Activated naive CD8-positive, alpha-beta T cell treated with anti-CD3 and anti-CD28 coated beads, Interleukin-2, amount 10 ng/mL, durations not matched to agents 7 days and 5 days (primary cell): ENCODE data around the gene SKI. TPM values are rescaled to one million over a fixed set of nuclear protein-coding genes. Genes with fewer than 3 reads are reported as not detected.
"Not testable (repeated sequence)": the region's sequence is repeated elsewhere in the genome, so short reads cannot be mapped to it uniquely, and the experiment has no call there.

ENCODE experiments used
- ATAC-seq: fragments of 150-1000 bp; cut with Tn5 transposase; one replicate; pipeline ENCODE4 v1.10.0; 2021; ENCODE audit warnings: low read depth, moderate library complexity
- POLR2A ChIA-PET: fragments of 350-600 bp; sonication (Branson Sonifier 250); formaldehyde crosslinking; loops from one replicate; lab custom pipeline; 2021; ENCODE audit warnings: antibody characterized with exemption; lab: Charles Lee
- DNase-seq: peaks from one replicate; pipeline ENCODE4 v3.0.0; 2021
- H3K27ac Mint-ChIP-seq: one replicate; pipeline ENCODE4 v1.8.0; 2022; ENCODE audit warnings: mild to moderate bottlenecking, mixed read lengths
- H3K27me3 Mint-ChIP-seq: one replicate; pipeline ENCODE4 v1.8.0; 2022; ENCODE audit warnings: mild to moderate bottlenecking, moderate library complexity, mixed read lengths
- H3K36me3 Mint-ChIP-seq: one replicate; pipeline ENCODE4 v1.8.0; 2021; ENCODE audit warnings: mild to moderate bottlenecking, mixed read lengths
- H3K4me1 Mint-ChIP-seq: one replicate; pipeline ENCODE4 v1.8.0; 2021; ENCODE audit warnings: mixed read lengths
- H3K4me3 Mint-ChIP-seq: one replicate; pipeline ENCODE4 v1.8.0; 2022; ENCODE audit warnings: mild to moderate bottlenecking, moderate library complexity, mixed read lengths
- H3K9me3 Mint-ChIP-seq: one replicate; pipeline ENCODE4 v1.8.0; 2021; ENCODE audit warnings: mixed read lengths
- total RNA-seq, 2 experiments: library from RNA; stranded (reverse); gene quantifications; one replicate each; pipeline ENCODE4 v1.2.3, GENCODE V29; 2021

SKI gene
- total RNA-seq, 2 experiments from 2014 or later, result 59.3 to 71.6 TPM

DNA sequence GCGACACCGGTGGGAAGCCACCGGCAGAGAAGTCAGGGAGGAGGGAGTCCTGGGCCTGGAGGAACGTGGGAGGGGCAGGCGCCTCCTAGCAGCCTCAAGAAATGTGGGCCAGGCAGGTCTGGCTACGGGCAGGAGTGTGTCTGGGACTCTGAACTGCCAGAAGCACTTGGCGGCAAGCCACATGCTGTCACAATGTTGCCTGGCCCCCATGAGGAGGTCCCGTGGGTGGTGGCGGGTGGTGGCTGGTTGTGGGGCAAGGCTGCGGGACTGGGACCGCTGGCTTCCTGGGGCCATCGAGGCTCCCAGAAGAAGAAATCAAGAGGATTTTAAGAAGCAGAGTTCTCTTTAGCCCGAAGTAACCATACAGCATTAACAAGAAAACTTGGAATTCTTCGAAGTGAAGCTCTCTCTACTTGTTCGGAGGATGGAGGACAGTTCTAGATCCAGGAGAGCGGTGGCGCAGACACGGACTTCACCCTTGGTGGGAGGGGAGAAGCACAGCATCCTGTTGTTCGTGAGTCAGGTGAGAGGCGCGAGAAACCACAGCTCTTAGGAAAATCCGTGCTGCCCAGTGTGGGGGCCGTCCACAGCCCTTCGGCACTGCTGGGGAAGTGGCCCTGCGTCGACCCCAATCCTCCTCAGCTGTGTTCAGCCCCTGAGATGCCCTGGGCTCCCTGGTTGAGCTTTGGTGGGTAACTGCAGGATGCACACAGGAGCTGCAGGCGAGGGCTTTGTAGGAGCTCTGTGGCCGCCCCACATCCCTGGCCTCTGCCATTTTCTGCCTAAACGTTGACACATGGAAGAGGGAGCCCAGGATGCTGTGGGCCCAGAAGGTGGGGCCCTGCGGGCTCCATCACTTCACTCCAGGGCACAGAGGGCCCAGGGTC lies 12.4 kb downstream of the SKI start:
- H3K9me3 Mint-ChIP-seq, result no peaks in the 10 kb centered on the region
- H3K4me1 Mint-ChIP-seq, result peaks cover 42% of the 10 kb centered on the region
- peaks cover 17% of the 10 kb centered on the region for H3K36me3 Mint-ChIP-seq
- DNase-seq (no peak), ATAC-seq (no peak)
- POLR2A ChIA-PET, result interaction anchor here (1.1 to 1.4 kb wide), 2 partner anchors 9 to 13 kb away, joined by 4 read pairs; no protein-coding TSS in a partner anchor
- H3K27ac Mint-ChIP-seq, result no peak overlapping the region
- no peaks in the 10 kb centered on the region for H3K27me3 Mint-ChIP-seq
- no peak overlapping the region for H3K4me3 Mint-ChIP-seq

DNA sequence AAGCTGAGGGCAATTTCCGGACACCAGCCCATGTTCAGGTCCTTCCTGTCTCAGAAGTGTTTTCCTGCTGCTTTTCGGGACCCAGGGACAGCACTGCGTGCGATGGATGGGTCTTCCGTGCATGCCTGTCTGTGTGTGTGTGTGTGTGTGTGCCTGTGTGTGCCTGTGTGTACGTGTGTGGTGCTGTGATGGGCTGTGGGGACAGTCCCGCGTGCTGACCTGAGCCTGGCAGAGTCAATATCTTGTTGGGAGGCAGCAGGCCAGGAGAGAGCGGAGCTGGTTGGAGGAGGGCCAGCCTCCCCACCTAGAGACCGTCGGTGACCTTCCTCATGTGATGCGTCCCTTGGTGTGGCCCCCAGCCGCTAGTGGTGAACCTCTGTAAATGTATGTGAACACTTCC lies 13.7 kb downstream of the SKI start:
- DNase-seq (no peak), ATAC-seq (no peak)
- peaks cover 17% of the 10 kb centered on the region for H3K36me3 Mint-ChIP-seq
- peaks cover 38% of the 10 kb centered on the region for H3K4me1 Mint-ChIP-seq
- H3K4me3 Mint-ChIP-seq, result no peak overlapping the region
- no peaks in the 10 kb centered on the region for H3K9me3 Mint-ChIP-seq
- no peak overlapping the region for H3K27ac Mint-ChIP-seq
- no peaks in the 10 kb centered on the region for H3K27me3 Mint-ChIP-seq
- POLR2A ChIA-PET, result interaction anchor here (1.4 kb wide), 1 partner anchor 10 kb away, joined by 4 read pairs; no protein-coding TSS in a partner anchor

DNA sequence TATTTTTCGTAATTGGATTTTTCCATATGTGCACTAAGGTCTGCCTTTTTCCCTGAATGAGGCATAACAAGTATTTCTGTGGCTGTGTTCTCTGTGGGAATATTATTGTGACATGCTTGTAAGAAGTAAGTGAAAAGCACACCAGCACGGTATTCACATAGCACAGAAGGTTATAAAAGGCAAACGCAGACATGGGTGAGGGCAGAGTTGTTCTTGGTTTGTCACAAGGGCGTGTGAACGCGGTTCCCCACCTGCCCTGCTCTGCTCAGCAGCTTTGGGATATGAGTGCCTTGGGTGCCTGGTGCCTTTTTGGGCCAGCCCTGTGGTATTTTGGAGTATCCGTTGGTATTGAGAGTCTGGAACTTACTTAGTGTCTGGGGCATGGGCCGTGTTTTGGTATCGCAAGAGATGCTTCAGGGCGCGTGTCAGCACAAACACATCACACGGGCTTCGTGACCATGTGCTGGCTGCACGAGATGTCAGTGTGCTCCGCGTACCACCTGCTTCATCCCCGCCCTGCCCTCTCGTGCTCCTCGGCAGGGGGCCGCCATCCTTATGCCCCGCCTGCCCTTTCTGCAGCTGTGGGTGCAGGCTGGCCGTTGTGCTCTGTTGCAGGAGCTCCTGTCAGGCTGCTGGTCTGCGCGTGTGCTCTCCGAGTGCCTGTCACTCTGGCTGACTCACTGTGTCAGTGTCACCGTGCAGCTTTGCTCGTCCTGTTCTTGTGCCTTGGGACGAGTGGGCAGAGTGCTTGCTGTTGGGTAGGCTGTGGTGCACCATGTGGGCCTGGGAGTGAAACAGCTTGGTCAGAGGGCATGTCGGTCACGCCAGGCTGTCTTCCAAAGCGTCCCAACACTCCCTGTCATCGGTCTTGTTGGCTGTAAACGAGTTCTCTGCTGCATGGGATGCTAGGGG lies 15.0 kb downstream of the SKI start:
- no peak overlapping the region for H3K27ac Mint-ChIP-seq
- no peaks in the 10 kb centered on the region for H3K27me3 Mint-ChIP-seq
- no peaks in the 10 kb centered on the region for H3K9me3 Mint-ChIP-seq
- H3K36me3 Mint-ChIP-seq, result peaks cover 17% of the 10 kb centered on the region
- POLR2A ChIA-PET, result no interaction called here
- no peak for DNase-seq
- peaks cover 29% of the 10 kb centered on the region for H3K4me1 Mint-ChIP-seq
- no peak for ATAC-seq
- H3K4me3 Mint-ChIP-seq, result no peak overlapping the region

DNA sequence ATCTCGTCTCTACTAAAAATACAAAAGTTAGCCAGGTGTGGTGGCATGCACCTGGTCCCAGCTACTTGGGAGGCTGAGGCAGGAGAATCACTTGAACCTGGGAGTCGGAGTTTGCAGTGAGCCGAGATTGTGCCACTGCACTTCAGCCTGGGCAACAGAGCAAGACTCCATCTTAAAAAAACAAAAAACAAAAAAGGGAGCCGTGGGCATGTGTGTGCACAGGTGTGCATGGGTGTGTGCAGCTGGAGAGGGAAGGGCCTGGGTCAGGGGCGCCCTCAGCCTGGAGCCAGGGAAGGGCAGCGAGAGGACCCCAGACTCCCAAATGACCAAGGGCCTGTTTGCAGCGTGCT lies 18.9 kb downstream of the SKI start:
- peaks cover 14% of the 10 kb centered on the region for H3K4me1 Mint-ChIP-seq
- not testable (repeated sequence) for ATAC-seq

DNA sequence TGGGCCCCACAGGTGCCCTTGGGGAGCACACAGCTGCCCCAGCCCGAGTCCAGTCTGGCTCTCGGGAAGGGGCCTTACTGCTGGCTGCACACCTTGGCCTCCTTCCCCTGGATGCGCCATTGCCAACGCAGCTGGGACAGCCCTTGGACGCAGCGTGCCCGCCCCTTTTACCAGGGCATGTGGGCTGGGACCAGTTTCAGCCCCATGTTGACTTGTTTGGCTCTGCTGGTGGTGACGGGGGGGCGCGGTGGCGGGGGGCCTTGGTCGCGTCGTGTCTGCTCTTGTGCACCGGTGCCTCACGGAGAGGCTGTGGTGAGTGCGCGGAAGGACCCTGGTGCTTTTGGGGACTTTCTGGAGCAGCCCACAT lies 19.6 kb downstream of the SKI start:
- POLR2A ChIA-PET, result no interaction called here
- Mint-ChIP-seq H3K4me1 (peaks cover 13% of the 10 kb centered on the region), H3K27ac (no peak overlapping the region), H3K4me3 (no peak overlapping the region), H3K9me3 (peaks cover 3% of the 10 kb centered on the region), H3K27me3 (no peaks in the 10 kb centered on the region), H3K36me3 (peaks cover 28% of the 10 kb centered on the region)
- no peak for ATAC-seq
- DNase-seq, result no peak

More for the DNA sequence above, 18.9 kb downstream of the SKI start:
- POLR2A ChIA-PET, DNase-seq, H3K4me3 Mint-ChIP-seq, H3K9me3 Mint-ChIP-seq, H3K27me3 Mint-ChIP-seq, H3K27ac Mint-ChIP-seq: not testable (repeated sequence)
- peaks cover 22% of the 10 kb centered on the region for H3K36me3 Mint-ChIP-seq

DNA sequence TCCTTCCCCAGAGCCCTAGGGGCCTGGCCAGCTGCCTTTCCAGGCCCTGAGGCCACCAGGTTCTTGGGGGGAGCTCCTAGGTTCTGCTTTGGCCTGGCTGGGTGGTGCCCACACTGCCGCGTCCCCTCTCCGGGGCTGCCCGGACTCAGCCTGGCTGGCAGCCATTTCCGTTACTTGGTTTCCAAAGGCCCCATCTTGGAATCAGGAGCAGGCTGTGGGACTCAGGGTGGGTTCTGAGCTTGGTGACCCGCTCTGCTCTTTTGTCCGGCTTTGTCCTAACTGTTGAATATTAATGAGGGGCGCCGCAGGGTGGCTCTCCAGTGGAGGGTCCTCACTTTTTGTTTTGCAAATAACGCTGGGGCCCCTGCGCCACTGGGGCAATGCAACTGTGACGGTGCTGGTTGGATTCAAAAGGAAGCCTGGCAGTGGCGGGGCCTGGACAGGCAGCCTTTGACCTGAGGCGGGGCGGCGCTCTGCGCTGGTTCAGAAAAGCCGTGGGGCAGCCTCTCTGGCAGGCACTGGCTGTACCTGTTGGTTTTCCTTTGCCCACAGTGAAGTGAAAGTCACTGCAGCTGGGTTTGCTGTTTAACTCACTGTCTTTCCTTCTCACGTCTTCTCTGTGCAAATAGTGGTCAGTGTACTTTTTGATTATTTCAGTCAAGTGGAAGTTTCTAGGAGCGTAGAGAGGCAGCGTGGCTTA lies 20.2 kb downstream of the SKI start:
- Mint-ChIP-seq H3K27me3 (no peaks in the 10 kb centered on the region), H3K27ac (no peak overlapping the region), H3K9me3 (peaks cover 3% of the 10 kb centered on the region), H3K36me3 (peaks cover 33% of the 10 kb centered on the region), H3K4me3 (no peak overlapping the region), H3K4me1 (peaks cover 13% of the 10 kb centered on the region)
- no peak for DNase-seq
- POLR2A ChIA-PET, result no interaction called here
- no peak for ATAC-seq

DNA sequence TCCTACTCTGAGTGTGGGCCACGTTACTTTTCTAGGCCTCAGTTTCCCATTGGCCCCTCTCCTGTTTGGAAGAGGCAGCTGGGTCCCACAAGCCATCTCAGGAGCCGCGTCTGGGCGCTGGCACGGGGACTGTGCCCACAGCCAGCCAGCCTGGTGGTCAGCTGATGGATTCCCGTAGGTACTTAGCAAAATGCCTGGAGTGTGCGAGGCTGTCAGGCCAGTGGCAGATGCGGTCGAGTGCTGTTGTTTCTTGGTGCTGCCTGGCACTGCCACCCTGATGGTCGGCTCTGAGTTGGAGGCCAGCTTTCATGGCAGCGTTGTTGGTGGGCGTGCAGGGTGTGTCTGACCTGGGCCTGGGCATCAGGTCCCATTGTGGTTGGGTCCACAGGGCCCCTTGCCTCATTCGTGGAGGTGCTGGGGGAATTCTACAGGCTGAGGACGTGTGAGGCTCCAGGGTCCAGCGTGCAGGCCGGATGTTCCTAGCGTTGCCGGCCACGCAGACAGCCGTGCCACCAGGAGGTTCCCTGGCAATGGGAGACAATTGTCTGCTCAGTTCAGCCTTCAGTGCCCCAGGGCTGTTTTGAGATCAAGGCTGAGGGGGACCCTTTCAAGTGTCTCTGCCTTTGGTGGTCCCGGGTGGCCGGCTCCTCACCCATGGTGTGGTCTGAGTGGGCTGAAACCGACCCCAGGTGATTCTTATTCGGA lies 20.9 kb downstream of the SKI start:
- peaks cover 35% of the 10 kb centered on the region for H3K36me3 Mint-ChIP-seq
- DNase-seq (no peak), ATAC-seq (no peak)
- no peaks in the 10 kb centered on the region for H3K27me3 Mint-ChIP-seq
- peaks cover 11% of the 10 kb centered on the region for H3K4me1 Mint-ChIP-seq
- POLR2A ChIA-PET, result no interaction called here
- H3K4me3 Mint-ChIP-seq, result no peak overlapping the region
- H3K9me3 Mint-ChIP-seq, result peaks cover 3% of the 10 kb centered on the region
- H3K27ac Mint-ChIP-seq, result no peak overlapping the region

DNA sequence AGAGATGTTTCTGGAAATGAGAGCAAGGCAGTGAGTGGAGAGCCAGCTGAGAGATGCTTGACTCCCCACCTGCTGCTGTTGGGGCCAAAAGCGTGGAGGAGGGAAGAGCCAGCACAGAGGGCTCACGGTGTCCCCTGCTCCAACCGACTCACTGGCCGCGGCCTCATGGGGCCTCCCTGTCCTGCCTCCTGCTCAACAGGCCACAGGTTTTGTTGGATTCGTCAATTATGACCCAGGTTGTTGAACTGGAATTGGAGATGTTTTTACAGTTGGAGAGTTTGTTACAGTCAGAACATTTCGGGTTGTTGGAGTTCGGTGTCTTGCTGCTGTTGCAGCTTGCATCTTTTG lies 21.4 kb downstream of the SKI start:
- Mint-ChIP-seq H3K27ac (no peak overlapping the region), H3K4me1 (peaks cover 12% of the 10 kb centered on the region), H3K4me3 (no peak overlapping the region), H3K9me3 (peaks cover 3% of the 10 kb centered on the region), H3K27me3 (no peaks in the 10 kb centered on the region), H3K36me3 (peaks cover 36% of the 10 kb centered on the region)
- DNase-seq, result no peak
- POLR2A ChIA-PET, result no interaction called here
- no peak for ATAC-seq

DNA sequence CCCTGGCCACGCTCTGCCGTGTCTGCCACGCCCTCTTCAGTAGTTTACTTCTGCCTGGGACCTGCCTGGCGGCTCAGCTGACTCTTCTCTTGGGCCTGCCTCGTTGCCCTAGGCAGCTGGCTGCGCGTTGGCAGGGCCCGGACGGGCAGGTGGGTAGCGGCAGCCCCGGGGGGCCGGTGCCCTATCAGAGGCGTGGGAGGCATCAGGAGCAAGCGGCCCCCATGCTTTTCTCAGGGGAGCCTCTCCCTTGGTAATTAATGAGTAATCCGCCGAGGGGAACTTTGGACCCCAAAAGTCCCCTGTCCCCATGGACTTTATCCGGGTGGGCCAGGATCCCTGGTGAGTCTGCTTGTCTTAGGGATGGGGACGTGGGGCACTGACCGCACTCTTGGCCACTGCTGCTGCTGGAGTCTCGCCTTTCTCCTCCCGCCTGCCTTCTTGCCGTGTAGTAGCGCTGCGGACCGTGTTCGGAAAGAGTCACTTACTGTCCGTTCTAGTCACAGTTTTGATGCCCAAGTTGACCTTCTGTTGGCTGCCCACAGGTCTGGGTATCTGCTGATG lies 22.7 kb downstream of the SKI start:
- Mint-ChIP-seq H3K36me3 (peaks cover 35% of the 10 kb centered on the region), H3K27ac (no peak overlapping the region), H3K9me3 (peaks cover 3% of the 10 kb centered on the region), H3K4me1 (peaks cover 10% of the 10 kb centered on the region), H3K4me3 (no peak overlapping the region), H3K27me3 (no peaks in the 10 kb centered on the region)
- ATAC-seq, result no peak
- DNase-seq, result no peak
- POLR2A ChIA-PET, result no interaction called here

DNA sequence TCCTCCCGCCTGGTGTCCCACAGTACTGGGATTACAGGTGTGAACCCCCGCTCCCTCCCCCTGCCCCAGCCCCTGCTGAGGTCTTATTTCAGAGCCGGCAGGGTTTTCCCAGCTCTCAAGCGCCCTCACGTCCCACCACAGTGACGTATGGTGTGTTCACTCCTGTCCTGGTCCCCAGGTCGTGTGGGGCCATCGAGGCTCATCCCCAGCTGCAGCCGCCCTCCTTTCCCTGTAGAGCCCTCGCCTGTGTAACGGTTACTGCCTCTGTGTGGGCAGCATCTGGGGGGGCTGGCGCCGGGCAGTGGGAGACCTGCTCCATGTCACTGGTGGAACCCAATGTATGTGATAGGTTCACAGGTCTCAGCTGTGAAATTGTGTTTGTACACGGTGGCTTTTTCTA lies 23.2 kb downstream of the SKI start:
- POLR2A ChIA-PET, result no interaction called here
- DNase-seq (no peak), ATAC-seq (no peak)
- Mint-ChIP-seq H3K4me3 (no peak overlapping the region), H3K9me3 (peaks cover 3% of the 10 kb centered on the region), H3K27me3 (no peaks in the 10 kb centered on the region), H3K36me3 (peaks cover 34% of the 10 kb centered on the region), H3K4me1 (peaks cover 6% of the 10 kb centered on the region), H3K27ac (no peak overlapping the region)

DNA sequence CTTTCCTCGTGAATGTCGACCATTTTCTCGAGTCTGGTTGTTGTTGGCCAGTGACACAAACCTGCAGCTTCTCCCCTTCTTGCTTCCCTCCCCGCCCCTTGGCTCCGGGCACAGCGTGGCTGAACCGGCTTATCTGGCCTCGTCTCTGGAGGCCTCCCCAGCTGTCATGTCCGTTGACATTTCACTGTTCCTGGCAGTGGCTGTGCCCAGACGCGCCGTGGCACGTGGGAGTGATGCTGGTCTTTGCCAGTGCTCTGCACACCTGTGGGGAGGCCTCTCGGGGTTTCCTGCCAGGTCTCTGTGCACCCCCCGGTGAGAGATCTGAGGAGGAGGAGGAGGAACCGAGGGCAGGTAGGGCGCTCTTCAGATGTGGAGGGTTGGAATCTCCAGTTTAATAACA lies 23.7 kb downstream of the SKI start:
- peaks cover 32% of the 10 kb centered on the region for H3K36me3 Mint-ChIP-seq
- H3K4me1 Mint-ChIP-seq, result peaks cover 3% of the 10 kb centered on the region
- POLR2A ChIA-PET, result no interaction called here
- no peak overlapping the region for H3K4me3 Mint-ChIP-seq
- DNase-seq (no peak), ATAC-seq (no peak)
- no peaks in the 10 kb centered on the region for H3K27me3 Mint-ChIP-seq
- H3K9me3 Mint-ChIP-seq, result peaks cover 3% of the 10 kb centered on the region
- no peak overlapping the region for H3K27ac Mint-ChIP-seq

DNA sequence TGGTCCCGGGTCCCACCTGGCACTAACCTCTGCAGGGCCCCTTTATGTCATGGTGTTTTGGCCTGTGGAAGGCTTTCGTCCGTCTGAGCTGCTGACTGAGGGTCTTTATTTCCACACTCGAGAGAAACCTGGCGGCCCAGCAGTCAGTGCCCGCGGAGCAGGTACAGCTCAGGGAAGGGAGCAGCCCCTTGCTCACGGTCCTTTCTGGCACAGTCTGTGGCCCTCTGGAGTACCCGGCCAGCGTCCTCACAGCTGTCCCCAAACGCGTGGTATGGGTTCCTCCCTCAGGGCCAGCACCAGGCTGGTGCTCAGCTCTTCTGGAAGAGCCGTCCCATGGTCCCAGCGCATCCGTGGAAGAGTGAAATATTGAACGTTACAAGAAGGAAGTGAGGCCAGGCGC lies 24.3 kb downstream of the SKI start:
- no peak overlapping the region for H3K4me3 Mint-ChIP-seq
- POLR2A ChIA-PET, result no interaction called here
- ATAC-seq, result no peak
- peaks cover 6% of the 10 kb centered on the region for H3K9me3 Mint-ChIP-seq
- DNase-seq, result no peak
- no peaks in the 10 kb centered on the region for H3K27me3 Mint-ChIP-seq
- peak overlapping the region; percentile 9 for H3K27ac Mint-ChIP-seq
- peaks cover 35% of the 10 kb centered on the region for H3K36me3 Mint-ChIP-seq
- H3K4me1 Mint-ChIP-seq, result peaks cover 7% of the 10 kb centered on the region
